A204.1 (cell line): Measurements from ENCODE around the gene LRAT.

Experiments
- FAIRE-seq: peaks from 2 replicates; lab custom pipeline; 2012; peaks lifted over from hg19 to GRCh38; lab: Jason Lieb, UNC

Gene LRAT

DNA sequence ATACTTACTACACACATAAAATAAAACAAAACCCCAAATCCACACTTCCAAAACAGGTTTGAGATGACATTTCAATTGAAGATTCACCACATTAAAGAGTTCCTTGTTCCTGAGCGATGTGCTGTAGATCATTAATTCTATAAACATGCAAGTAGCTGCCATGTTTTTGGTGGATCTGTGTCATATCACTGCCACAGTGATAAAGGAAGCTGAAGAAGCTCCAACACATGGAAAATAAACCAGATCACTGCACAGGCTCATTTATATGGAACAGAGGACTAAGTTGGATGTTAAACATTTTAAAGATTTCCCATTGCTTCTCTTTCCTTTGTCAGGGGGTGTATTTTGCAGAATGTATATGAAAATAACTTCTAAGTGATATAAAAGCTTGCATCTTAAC is 34.5 kb downstream of the LRAT start:
- no peak for FAIRE-seq

DNA sequence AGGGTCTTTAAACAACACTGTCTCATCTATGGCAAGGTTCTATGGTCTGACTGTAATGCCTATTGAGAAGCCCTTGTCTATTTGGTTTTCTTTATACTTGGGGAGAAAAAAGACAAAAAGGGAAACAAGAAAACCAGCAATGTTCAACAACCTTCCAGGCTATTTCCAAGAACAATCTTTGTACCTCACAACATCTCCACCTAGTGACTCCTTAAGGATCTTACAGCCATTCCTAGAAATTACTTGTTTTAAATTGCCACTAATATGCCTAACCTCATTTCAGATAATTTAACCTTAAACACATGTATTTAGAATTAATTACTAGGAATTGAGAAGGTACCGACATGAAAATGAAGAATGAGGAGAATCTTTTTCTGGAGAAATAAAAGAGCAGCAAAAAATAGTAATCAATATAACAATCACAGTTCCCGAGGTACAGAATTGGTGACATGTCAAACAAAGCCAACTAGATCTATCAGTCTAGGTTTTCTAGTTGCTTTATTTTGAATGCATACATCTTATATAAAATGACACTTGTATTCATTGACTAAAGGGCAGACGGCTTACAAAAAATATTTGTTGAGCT is 35.7 kb downstream of the LRAT start:
- FAIRE-seq, result peak; percentile 94

DNA sequence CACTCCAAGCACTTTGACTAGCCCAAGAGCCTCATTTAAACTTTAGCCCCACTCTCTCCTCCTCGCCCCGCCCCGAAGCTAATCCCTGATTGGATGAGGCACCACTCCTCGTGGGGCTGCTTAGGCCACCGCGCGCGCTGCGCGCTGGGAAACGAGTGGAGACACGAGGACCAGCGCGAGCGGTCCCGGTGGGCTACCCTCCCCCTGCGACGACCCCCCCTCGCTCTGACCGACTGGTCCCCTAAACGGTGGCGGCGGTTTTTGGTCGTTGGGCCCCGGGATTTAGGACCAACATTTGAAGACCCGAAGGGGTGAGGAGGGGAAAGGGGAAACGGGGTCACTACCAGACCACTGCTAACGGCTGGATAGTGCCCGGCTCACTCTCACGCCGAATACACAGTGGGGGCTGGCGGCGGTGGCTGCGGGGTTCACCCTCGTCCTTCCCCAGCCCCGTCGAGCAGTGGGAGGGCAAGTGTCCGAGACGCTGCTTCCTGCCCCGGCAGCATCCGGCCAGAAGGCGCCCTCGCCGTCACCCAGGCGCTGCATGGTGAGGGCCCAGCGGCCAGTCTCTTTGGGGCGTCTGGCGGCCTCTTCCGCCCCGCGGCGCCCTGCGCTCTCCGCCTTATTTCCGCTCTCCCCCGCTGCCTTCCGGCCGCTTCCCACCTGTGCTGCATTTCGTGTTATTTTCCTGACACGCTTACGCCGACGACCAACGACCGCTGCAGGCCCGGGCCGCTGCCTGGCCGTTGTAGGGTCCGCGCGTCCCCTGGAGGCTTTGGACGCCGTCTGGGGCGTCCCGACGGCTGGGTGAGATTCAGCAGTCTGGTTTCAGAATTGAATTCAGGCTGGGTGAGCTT is 37.6 kb downstream of the LRAT start, which contains the start of gene RBM46:
Gene RBM46, plus strand, starts transcription at position 147 of the 857 bp plus-strand sequence. CDS start 15,481 bp downstream, outside the sequence.
- FAIRE-seq, result no peak

DNA sequence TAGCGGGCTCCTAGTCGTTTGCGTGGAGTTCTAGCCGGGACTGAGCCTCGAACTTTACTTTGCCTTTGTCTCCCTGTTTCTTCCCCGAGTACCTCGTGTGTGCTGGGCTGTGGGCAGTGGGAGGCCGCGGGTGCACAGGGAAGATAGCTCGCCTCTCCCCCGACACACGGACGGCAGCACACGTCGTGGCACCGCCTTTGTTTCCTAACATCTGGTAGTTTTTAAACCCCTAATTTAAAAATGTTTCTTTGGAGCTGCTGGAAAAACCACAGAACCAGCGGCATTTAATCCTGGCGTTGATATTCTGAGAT is 38.1 kb downstream of the LRAT start:
- FAIRE-seq, result no peak
